Prostate gland (tissue), 2 donors: ENCODE measurements around the gene NUDT22. TPM values are rescaled to one million over a fixed set of nuclear protein-coding genes. Genes with fewer than 3 reads are reported as not detected.

Experiments used
- DNase-seq: peaks from one replicate; pipeline ENCODE4 v3.0.0-alpha.2; 2019; ENCODE audit warnings: low spot score
- H3K27ac ChIP-seq, 2 donors: fragments of 200-600 bp; sonication (generic); 2 replicates each; pipeline ENCODE4 v1.5.1; 2017 to 2019
- H3K27me3 ChIP-seq: fragments of 200-600 bp; sonication (generic); replicated peaks from 2 replicates; pipeline ENCODE4 v1.5.1; 2019; ENCODE audit not compliant: insufficient read depth
- H3K36me3 ChIP-seq, 2 donors: fragments of 200-600 bp; sonication (generic); 1 replicate in 1 of 2; 2 replicates in 1 of 2; pipeline versions ENCODE4 v1.5.1 to v1.8.1; 2017 to 2019
- H3K4me1 ChIP-seq: fragments of 200-600 bp; sonication (generic); replicated peaks from 2 replicates; pipeline ENCODE4 v1.5.1; 2019
- H3K4me3 ChIP-seq, 2 donors: fragments of 200-600 bp; sonication (generic); 2 replicates each; pipeline ENCODE4 v1.5.1; 2017 to 2019
- H3K9me3 ChIP-seq: fragments of 200-600 bp; sonication (generic); 2 replicates; pipeline ENCODE4 v1.5.1; 2017
- CTCF ChIP-seq, 4 experiments: fragments of 200-600 bp in 2 of 4; fragments of 450-650 bp in 2 of 4; sonication (generic) in 2 of 4; IDR thresholded peaks; 1 replicate in 3 of 4; 2 replicates in 1 of 4; pipeline ENCODE4 v1.5.1; 2016 to 2019; ENCODE audit warnings: antibody characterized with exemption in 4 of 4, mild to moderate bottlenecking in 2 of 4, moderate library complexity in 2 of 4
- POLR2A ChIP-seq: fragments of 450-650 bp; IDR thresholded peaks from one replicate; pipeline ENCODE4 v1.6.1; 2016; ENCODE audit warnings: antibody characterized with exemption, mild to moderate bottlenecking
- POLR2AphosphoS5 ChIP-seq: sonication (generic); formaldehyde crosslinking; IDR thresholded peaks from one replicate; pipeline ENCODE4 v1.6.1; 2017; ENCODE audit warnings: antibody characterized with exemption
- WGBS: methylation state at CpG from one replicate; pipeline ENCODE4 v1.1.5; 2018; 5-methylcytosine and 5-hydroxymethylcytosine counted together
- intact Hi-C: fragments of 100-400 bp; cut with DNase I; formaldehyde crosslinking; loops from one replicate; pipeline ENCODE4 v1.14.2; 2022
- total RNA-seq, 2 donors: library from RNA; depleted of rRNA; stranded (reverse); fragments of >200 nt; gene quantifications; one replicate each; pipeline ENCODE4 v1.1.0, GENCODE V29; 2016

NUDT22 gene
- total RNA-seq, 2 donors from 2014 or later = 89.5 to 90.8 TPM

DNA sequence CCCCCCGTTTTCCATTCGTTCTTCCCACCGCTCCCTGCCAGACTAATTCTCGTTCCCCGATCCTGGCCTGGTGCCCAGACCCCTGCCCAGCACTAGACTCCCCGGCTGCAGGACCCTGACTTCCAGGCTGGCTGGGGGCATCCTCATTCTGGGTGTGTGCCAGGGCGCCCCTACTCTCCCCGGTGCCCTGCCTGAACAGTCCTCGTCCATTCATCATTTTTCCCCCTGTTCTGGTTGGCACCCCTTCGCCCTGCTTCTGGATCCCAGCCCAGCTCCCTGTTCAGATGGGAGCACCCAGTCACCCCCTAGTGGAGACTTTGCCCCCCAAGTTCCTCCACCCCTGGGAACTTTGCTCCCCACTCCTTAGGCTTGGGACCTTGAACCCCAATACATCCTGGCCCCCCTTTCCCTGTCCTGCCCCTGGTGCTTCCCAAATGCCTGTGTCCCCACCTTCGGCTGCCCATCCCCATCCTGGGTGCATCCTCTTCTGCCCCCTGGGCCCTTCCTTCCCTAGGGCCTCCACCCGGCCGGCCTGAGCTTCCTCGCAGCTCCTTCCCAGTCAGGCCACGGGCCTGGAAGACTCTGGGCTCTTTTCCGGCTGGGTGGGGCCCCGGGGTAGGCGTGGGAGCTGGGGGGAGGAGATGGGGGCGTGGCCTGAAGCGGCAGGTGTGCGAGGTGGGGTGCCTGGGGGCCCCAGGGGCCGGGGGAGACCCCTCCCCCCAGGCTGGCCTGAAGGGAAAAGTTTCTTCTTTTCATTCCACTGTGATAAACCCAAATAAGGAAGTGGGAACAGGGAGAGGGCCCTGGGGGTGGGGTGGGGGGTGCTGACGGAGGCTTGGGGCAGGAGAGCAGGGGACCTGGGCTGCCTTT lies 26.2 kb downstream of the NUDT22 start:
- peaks cover 11% of the 10 kb centered on the region for H3K4me1 ChIP-seq
- H3K27ac ChIP-seq = peak overlapping the region; percentile 70 to 83
- no peaks in the 10 kb centered on the region for H3K9me3 ChIP-seq
- intact Hi-C loops = loop anchor here (5.0 kb wide), 1 partner anchor 50 kb away; the partner anchor contains the start of gene CATSPERZ
- DNase-seq = peak; percentile 58
- TF ChIP-seq POLR2A (peak; percentile 59), POLR2AphosphoS5 (peak; percentile 37), CTCF (IDR thresholded peaks at IDR 0.05) (peak in 1 of 4 experiments; percentile 35)
- H3K4me3 ChIP-seq = peak overlapping the region; percentile 73 to 90
- no peaks in the 10 kb centered on the region for H3K27me3 ChIP-seq
- 5% methylated on average over 19 of the region's 23 CpGs for WGBS
- H3K36me3 ChIP-seq = no peaks in the 10 kb centered on the region

DNA sequence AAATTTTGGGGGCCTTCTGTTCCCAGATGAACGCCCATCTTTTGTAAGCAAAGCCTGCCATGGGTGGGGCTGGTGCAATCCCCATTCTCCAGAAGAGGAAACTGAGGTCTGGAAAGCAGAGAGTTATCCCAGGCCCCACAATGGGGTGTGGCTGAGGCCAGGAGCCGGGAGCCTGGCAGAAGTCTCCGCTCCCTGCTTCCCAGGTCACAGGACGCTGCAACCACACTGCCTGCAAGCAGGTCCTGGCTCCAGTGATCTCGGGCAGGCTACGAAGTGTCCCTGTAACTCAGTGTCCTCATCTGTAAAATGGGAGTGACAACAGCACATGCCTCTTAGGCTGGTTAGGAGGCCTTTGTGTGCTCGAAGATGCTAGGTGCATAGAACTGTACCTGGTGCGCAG lies 27.0 kb downstream of the NUDT22 start:
- Histone ChIP-seq H3K9me3 (no peaks in the 10 kb centered on the region), H3K27me3 (no peaks in the 10 kb centered on the region), H3K27ac (peak overlapping the region in 1 of 2 donors; percentile 83), H3K36me3 (no peaks in the 10 kb centered on the region), H3K4me1 (peaks cover 11% of the 10 kb centered on the region), H3K4me3 (no peak overlapping the region)
- TF ChIP-seq POLR2AphosphoS5 = no peak
- no peak for TF ChIP-seq CTCF (IDR thresholded peaks at IDR 0.05)
- TF ChIP-seq POLR2A = no peak
- intact Hi-C loops = loop anchor here (5.0 kb wide), 1 partner anchor 49 kb away; the partner anchor contains the start of gene CATSPERZ
- DNase-seq = no peak
- 75% methylated on average over 8 of the region's 8 CpGs for WGBS

DNA sequence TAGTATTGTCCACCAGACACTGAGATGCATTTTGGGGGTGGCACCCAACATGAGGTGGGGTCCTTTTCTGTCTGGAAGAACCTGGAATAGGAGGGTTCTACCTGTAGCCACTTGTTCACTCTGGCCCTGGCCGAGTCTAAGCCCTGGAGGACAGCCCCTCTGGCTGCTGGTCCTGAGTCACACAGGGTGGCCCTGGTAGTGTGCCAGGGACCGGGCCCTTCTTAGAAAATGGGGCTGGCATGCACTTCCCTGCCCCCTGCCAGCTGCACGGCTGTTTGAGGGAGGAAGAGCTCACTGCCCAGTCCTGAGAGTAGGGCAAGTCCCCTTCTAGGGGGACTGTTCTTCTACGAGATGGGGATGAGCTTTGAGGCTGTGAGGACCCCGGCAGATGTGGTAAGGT lies 27.4 kb downstream of the NUDT22 start:
- Histone ChIP-seq H3K4me3 (no peak overlapping the region), H3K4me1 (peaks cover 11% of the 10 kb centered on the region), H3K27ac (no peak overlapping the region), H3K27me3 (no peaks in the 10 kb centered on the region), H3K9me3 (no peaks in the 10 kb centered on the region), H3K36me3 (peaks cover 0 to 4% of the 10 kb centered on the region in 2 donors)
- no peak for DNase-seq
- 36% methylated on average over 5 of the region's 5 CpGs for WGBS
- no peak for TF ChIP-seq POLR2AphosphoS5
- TF ChIP-seq CTCF (IDR thresholded peaks at IDR 0.05) = no peak
- TF ChIP-seq POLR2A = no peak
- intact Hi-C loops = loop anchor here (5.0 kb wide), 1 partner anchor 49 kb away; the partner anchor contains the start of gene CATSPERZ

DNA sequence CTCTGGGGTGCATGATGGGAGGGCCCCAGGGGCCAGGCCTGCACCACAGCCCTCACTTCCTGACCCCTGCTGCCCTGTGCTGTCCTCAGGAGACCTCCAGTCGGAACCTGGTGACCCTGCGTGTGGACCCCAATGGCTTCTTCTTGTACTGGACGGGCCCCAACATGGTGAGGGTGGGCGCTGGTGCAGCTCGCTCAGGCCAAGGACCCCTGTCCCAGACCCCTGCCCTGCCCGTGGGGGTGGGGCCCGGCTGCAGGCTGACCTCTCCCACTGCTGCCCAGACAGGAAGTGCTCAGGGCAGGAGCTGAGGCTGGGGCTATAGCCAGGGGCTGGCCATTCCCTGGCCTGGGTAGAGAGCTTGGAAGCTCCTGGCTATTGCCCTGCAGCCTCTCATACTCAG lies 28.3 kb downstream of the NUDT22 start:
- Histone ChIP-seq H3K4me1 (peaks cover 11% of the 10 kb centered on the region), H3K27ac (no peak overlapping the region), H3K27me3 (no peaks in the 10 kb centered on the region), H3K36me3 (peaks cover 0 to 12% of the 10 kb centered on the region in 2 donors), H3K4me3 (no peak overlapping the region), H3K9me3 (no peaks in the 10 kb centered on the region)
- TF ChIP-seq CTCF (IDR thresholded peaks at IDR 0.05) = no peak
- no peak for TF ChIP-seq POLR2A
- TF ChIP-seq POLR2AphosphoS5 = no peak
- intact Hi-C loops = loop anchor here (5.0 kb wide), 1 partner anchor 48 kb away; the partner anchor contains the start of gene CATSPERZ
- 94% methylated on average over 7 of the region's 7 CpGs for WGBS
- no peak for DNase-seq
